Neural progenitor cell (in vitro differentiated cells): ENCODE measurements around the gene TAOK2.

ENCODE experiments used
- EZH2 ChIP-seq: fragments of 200-600 bp; sonication (generic); IDR thresholded peaks from 2 replicates; pipeline ENCODE4 v1.6.1; 2017; ENCODE audit warnings: antibody characterized with exemption, mild to moderate bottlenecking, moderate library complexity
- TF ChIP-seq, protein P1 (sequence below): fragments of 200-600 bp; sonication (generic); IDR thresholded peaks from 2 replicates; pipeline ENCODE4 v1.5.1; 2017; ENCODE audit warnings: antibody characterized with exemption, mild to moderate bottlenecking

DNA sequence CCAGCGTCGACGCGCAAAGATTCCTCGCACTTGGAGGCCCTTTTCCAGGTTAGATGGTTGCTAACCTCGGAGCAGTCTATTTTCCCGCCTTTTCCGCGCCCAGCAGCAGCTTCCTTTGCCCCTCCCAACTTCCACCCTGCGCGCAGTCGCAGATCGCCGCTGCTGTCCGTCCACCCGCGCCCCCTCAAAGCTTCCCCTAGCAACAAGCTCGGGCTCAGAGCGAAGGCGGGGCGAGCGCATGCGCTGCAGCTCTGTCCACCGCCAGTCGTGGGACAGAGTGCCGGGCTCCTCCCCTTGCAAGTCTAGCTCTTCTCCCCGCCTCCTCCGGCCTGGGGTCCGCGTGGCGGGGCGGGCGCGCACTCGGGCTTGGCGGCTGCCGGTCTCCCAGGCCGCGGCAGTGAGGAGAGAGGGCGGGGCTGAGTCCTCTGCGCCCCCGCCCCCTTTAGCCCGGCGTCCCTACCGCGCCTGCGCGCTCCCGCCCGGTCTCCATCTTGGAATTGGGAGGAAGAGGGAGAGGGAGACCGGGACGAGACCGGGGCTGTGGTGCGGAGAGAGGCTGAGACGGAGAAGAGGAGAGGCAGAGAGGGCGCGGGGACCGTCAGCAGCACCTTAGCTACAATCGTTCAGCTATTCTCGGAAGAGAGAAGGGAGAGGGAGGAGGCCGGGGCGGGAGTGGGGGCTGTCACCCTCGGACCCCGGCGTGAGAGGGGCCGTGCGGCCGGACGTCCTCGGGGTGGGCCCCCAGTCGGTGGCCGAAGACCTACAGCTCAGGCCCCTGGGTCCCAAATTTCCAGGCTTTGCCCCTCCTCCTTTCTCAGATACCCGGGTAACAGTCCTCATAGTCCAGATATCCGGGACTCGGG lies at the start of gene TAOK2:
- TF ChIP-seq, protein P1, sequence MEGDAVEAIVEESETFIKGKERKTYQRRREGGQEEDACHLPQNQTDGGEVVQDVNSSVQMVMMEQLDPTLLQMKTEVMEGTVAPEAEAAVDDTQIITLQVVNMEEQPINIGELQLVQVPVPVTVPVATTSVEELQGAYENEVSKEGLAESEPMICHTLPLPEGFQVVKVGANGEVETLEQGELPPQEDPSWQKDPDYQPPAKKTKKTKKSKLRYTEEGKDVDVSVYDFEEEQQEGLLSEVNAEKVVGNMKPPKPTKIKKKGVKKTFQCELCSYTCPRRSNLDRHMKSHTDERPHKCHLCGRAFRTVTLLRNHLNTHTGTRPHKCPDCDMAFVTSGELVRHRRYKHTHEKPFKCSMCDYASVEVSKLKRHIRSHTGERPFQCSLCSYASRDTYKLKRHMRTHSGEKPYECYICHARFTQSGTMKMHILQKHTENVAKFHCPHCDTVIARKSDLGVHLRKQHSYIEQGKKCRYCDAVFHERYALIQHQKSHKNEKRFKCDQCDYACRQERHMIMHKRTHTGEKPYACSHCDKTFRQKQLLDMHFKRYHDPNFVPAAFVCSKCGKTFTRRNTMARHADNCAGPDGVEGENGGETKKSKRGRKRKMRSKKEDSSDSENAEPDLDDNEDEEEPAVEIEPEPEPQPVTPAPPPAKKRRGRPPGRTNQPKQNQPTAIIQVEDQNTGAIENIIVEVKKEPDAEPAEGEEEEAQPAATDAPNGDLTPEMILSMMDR: no peak
- TF ChIP-seq EZH2: no peak
